Neutrophil (primary cell): ENCODE results near the gene NOX3.

ENCODE experiments used
- H3K27ac ChIP-seq: fragments of 200-600 bp; sonication (generic); 2 replicates; pipeline ENCODE4 v1.5.1; 2016; ENCODE audit warnings: mild to moderate bottlenecking, moderate library complexity
- H3K27me3 ChIP-seq: fragments of 200-600 bp; sonication (generic); 2 replicates; pipeline ENCODE4 v1.6.0; 2016; ENCODE audit warnings: mild to moderate bottlenecking
- H3K36me3 ChIP-seq: fragments of 200-600 bp; sonication (generic); 2 replicates; pipeline ENCODE4 v1.5.1; 2017
- H3K4me1 ChIP-seq, 2 experiments: fragments of 200-600 bp in 1 of 2; sonication (generic) in 1 of 2; 1 replicate in 1 of 2; 2 replicates in 1 of 2; pipeline versions ENCODE4 v1.5.1 to v1.6.1; 2013 to 2016; ENCODE audit warnings: low read depth in 1 of 2, low read length in 1 of 2, mild to moderate bottlenecking in 1 of 2, moderate library complexity in 1 of 2; ENCODE audit not compliant: control insufficient read depth in 1 of 2, insufficient read depth in 1 of 2
- H3K4me3 ChIP-seq, 2 experiments: fragments of 200-600 bp in 1 of 2; sonication (generic) in 1 of 2; 1 replicate in 1 of 2; 2 replicates in 1 of 2; pipeline ENCODE4 v1.5.1; 2013 to 2016; ENCODE audit warnings: low read depth in 1 of 2, low read length in 1 of 2, mild to moderate bottlenecking in 1 of 2, moderate library complexity in 1 of 2
- H3K9me3 ChIP-seq: fragments of 200-600 bp; sonication (generic); 2 replicates; pipeline ENCODE4 v1.5.1; 2016
- TF ChIP-seq, protein P1 (sequence below): fragments of 200-600 bp; sonication (generic); IDR thresholded peaks from 2 replicates; pipeline ENCODE4 v1.5.1; 2016; ENCODE audit warnings: antibody characterized with exemption

The NOX3 gene

DNA sequence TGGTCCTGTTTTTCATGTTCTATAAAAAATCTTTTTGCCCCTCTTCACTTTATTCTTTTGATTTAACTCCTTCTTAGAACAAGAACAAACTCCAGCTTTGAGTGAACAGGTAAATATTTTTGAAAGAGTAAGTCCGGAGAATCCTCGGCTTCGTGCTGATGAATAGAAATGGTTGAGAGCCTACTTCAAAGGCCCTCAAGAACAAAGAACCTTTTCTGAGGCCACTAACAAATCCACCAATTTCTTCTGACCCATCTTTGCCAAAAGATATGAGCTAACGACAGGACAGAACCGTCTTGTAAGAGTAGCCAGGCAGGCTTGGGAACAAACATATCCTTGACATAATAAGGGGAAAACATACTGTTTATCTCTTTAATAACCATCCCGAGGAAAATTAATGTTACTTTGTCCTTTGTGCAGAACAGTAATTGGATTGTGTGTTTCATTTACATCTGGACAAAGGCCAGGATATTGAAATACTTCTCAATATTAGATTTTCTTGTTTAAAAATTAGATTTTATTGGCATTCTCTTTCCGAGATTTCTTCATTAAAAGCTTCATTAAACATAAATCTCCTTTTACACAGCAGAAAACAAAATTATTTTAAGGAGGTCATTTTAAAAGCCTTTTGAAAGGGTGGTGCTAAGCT is 52.9 kb downstream of the NOX3 start:
- no peaks in the 10 kb centered on the region for H3K36me3 ChIP-seq
- no peaks in the 10 kb centered on the region for H3K9me3 ChIP-seq
- H3K27me3 ChIP-seq = no peaks in the 10 kb centered on the region
- H3K27ac ChIP-seq = no peak overlapping the region
- H3K4me1 ChIP-seq = no peaks in the 10 kb centered on the region
- H3K4me3 ChIP-seq = no peak overlapping the region
- TF ChIP-seq, protein P1, sequence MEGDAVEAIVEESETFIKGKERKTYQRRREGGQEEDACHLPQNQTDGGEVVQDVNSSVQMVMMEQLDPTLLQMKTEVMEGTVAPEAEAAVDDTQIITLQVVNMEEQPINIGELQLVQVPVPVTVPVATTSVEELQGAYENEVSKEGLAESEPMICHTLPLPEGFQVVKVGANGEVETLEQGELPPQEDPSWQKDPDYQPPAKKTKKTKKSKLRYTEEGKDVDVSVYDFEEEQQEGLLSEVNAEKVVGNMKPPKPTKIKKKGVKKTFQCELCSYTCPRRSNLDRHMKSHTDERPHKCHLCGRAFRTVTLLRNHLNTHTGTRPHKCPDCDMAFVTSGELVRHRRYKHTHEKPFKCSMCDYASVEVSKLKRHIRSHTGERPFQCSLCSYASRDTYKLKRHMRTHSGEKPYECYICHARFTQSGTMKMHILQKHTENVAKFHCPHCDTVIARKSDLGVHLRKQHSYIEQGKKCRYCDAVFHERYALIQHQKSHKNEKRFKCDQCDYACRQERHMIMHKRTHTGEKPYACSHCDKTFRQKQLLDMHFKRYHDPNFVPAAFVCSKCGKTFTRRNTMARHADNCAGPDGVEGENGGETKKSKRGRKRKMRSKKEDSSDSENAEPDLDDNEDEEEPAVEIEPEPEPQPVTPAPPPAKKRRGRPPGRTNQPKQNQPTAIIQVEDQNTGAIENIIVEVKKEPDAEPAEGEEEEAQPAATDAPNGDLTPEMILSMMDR = no peak

DNA sequence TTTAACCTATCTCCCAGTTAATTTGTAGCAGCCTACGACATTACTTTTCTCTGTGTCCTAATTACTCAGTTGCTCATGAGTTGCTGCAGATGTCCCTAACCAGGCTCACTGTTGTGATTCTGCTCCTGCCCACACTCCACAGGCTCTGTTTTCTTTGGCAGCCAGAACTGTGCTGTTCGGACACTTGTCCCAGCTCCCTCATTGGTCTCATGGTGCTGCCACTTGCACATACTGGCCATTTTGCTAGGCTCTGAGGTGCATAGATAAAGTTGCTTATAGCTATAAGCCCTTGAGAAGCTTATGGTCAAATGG is 55.0 kb downstream of the NOX3 start:
- no peak overlapping the region for H3K4me3 ChIP-seq
- H3K27me3 ChIP-seq = no peaks in the 10 kb centered on the region
- TF ChIP-seq, protein P1 = no peak

DNA sequence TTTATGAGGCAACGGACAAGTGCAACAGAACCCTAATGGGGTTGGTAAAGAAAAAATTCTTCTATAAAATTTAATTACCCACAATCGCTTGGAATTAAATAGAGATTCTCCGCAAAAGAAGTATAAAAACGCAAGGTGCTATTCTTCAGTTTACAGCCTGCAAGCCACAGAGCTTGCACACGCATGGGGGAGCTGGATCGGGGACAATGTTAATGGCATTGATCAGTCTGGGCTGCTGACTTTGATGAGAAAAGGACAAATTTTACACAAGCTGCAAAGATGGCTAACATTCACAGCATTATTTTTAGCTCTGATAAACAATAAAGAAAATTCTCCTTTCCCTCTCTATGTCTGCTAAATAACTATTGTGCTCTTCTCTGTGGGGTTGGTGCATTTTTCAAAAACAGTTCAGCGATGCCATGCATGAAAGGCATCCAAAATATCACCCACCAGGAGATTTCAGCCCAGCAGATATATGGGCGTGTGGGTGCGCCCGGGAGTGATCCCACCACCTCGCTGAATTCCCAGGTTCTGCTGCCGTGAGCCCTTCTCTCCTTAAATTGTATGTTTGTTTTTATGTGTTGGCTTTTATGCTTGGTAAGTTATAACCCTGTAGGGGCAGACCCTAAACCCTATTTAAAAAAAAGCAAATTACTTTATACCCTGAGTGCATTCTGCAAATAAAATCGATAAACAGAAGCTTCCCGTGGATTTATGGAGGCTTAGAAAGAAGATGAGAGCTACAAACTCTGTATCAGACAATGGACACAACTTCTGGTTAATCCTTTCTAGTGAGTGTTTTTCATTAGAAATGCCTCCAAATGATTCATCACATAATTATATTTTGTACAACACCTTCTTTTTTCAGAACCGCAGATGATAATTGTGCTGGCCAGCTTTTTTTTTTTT is 55.6 kb downstream of the NOX3 start:
- Histone ChIP-seq H3K27ac (no peak overlapping the region), H3K4me3 (no peak overlapping the region), H3K9me3 (no peaks in the 10 kb centered on the region), H3K27me3 (no peaks in the 10 kb centered on the region), H3K4me1 (no peaks in the 10 kb centered on the region), H3K36me3 (no peaks in the 10 kb centered on the region)
- TF ChIP-seq, protein P1 = no peak

More for the DNA sequence above, 55.0 kb downstream of the NOX3 start:
- no peaks in the 10 kb centered on the region for H3K4me1 ChIP-seq
- no peak overlapping the region for H3K27ac ChIP-seq
- no peaks in the 10 kb centered on the region for H3K36me3 ChIP-seq
- H3K9me3 ChIP-seq = no peaks in the 10 kb centered on the region

DNA sequence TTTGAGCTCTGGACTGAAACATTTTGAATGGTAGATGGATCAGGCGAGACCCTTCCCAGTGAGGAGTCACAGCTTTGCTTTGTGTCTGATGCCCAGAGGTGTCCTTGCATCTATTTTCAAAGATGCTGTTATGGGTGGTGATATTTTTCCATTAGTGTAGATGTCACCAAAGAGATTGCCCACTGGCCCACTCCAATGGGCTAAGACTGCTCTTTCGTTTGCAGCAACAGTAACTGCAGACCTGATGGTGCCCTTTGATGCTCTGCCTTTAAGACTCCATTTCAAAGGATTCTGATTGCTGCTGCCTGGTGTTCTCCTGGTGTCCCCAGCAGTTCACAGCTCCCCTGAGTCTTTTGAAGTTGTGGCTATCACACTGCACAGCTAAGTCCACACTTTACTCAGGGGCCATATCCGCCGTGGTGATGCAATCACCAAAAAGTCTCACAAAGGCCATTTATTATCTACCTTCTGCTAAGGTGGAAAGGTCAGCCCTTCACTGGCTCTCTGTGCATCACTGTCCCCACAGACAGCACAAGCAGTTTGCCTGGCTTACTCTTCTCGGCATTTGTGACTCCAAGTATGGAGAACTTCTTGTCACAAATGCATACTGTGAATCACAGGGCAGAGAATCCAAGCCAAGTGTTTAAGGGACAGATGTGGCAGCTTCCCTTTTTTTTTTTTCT is 56.4 kb downstream of the NOX3 start:
- Histone ChIP-seq H3K4me1 (no peaks in the 10 kb centered on the region), H3K27me3 (no peaks in the 10 kb centered on the region), H3K27ac (no peak overlapping the region), H3K36me3 (no peaks in the 10 kb centered on the region), H3K4me3 (no peak overlapping the region), H3K9me3 (no peaks in the 10 kb centered on the region)
- TF ChIP-seq, protein P1 = no peak

DNA sequence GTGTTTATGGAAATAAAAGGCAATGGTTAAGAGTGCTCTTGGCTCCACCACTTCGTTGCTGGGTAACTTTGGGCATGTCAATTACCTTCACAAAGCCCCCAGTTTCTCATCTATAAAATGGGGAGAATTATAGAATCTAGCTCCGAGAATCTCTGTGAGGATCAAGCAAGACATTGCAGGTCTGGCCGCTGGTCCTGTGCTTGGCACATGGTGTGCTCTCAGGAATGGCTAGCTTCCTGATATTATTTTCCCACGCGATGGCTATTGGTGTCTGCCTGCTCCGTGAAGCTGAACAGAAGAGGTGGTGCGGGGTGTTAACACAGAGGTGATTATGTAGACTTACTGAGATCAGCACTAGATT is 57.0 kb downstream of the NOX3 start:
- H3K27ac ChIP-seq = no peak overlapping the region
- H3K36me3 ChIP-seq = no peaks in the 10 kb centered on the region
- no peak overlapping the region for H3K4me3 ChIP-seq
- H3K4me1 ChIP-seq = no peaks in the 10 kb centered on the region
- TF ChIP-seq, protein P1 = no peak
- no peaks in the 10 kb centered on the region for H3K9me3 ChIP-seq
- H3K27me3 ChIP-seq = no peaks in the 10 kb centered on the region
